ENCODE measurements around the gene LPA. TPM values are rescaled to one million over a fixed set of nuclear protein-coding genes. Genes with fewer than 3 reads are reported as not detected.
A peak's percentile ranks its signal among the peaks of the same experiment; 100 is the strongest.

The LPA gene
- total RNA-seq, 1 experiment from 2014 or later: 0.13 TPM

- DNase-seq: peak; percentile 76
- H3K79me1 ChIP-seq (ENCODE audit: insufficient read depth, low read depth, low read length, poor library complexity, severe bottlenecking): no peaks in the 10 kb centered on the region
- H3K79me2 ChIP-seq (ENCODE audit: insufficient read depth, low read length): no peaks in the 10 kb centered on the region
- no peak overlapping the region for H2BK5ac ChIP-seq (ENCODE audit: insufficient read length, low read length)
- no peak overlapping the region for H2BK12ac ChIP-seq (ENCODE audit: insufficient read length, low read depth, low read length)
- H3K56ac ChIP-seq (ENCODE audit: insufficient read length, low read depth, low read length): no peak overlapping the region
- no peak overlapping the region for H4K5ac ChIP-seq (ENCODE audit: insufficient read length, low read depth, low read length)
- H3K27ac ChIP-seq (ENCODE audit: insufficient read length, low read depth, low read length): no peak overlapping the region
- Mint-ChIP-seq H3K4me3 (no peak overlapping the region), H3K27me3 (ENCODE audit: low read depth) (peaks cover 21% of the 10 kb centered on the region), H3K36me3 (ENCODE audit: insufficient read depth in 1 of 3, low read depth in 3 of 3) (no peaks in the 10 kb centered on the region), H3K27ac (no peak overlapping the region), H3K4me1 (peaks cover under 1 to 3% of the 10 kb centered on the region in 2 experiments), H3K9me3 (peaks cover 2% of the 10 kb centered on the region in 2 experiments; a peak in 3 of 5 replicates)
- peak; percentile 84 for TF ChIP-seq CTCF (conservative IDR thresholded peaks at IDR 0.05)
- no peaks in the 10 kb centered on the region for H3K9me3 ChIP-seq (ENCODE audit: control insufficient read depth, low read depth, low read length)
- H3K4ac ChIP-seq (ENCODE audit: low read depth, low read length): no peak overlapping the region
- H3K4me2 ChIP-seq (ENCODE audit: insufficient read depth, insufficient read length, low read length): no peak overlapping the region
- no peaks in the 10 kb centered on the region for H3K23me2 ChIP-seq (ENCODE audit: insufficient read length, low read depth, low read length, poor library complexity, severe bottlenecking)
- no peak overlapping the region for H2BK120ac ChIP-seq (ENCODE audit: low read depth, low read length, poor library complexity, severe bottlenecking)
- no peak overlapping the region for H2BK15ac ChIP-seq (ENCODE audit: low read depth, low read length)
- no peak overlapping the region for H3K23ac ChIP-seq (ENCODE audit: insufficient read length, low read depth, low read length)
- H3K27me3 ChIP-seq (ENCODE audit: insufficient read depth, low read length): no peaks in the 10 kb centered on the region
- H4K8ac ChIP-seq (replicated peaks; ENCODE audit: insufficient read length, low read depth, low read length): no peak overlapping the region
- no peak overlapping the region for H3K18ac ChIP-seq (ENCODE audit: insufficient read length, low read depth, low read length)
- H2AK5ac ChIP-seq (ENCODE audit: insufficient read length, low read length): no peak overlapping the region
- no peak overlapping the region for H3T11ph ChIP-seq (ENCODE audit: low read length)
- no peaks in the 10 kb centered on the region for H4K20me1 ChIP-seq (ENCODE audit: control insufficient read depth, insufficient read depth, insufficient read length)
- no peaks in the 10 kb centered on the region for H3K4me1 ChIP-seq (ENCODE audit: insufficient read depth, low read length)
- no peak overlapping the region for H4K91ac ChIP-seq (ENCODE audit: insufficient read length, low read depth, low read length)
- H2BK20ac ChIP-seq (ENCODE audit: low read depth, low read length, poor library complexity, severe bottlenecking): no peak overlapping the region
- no peak overlapping the region for H3K9ac ChIP-seq (ENCODE audit: extremely low read depth, insufficient read length, low read length)
- no CpG with 5 or more reads among the region's 9 CpGs for WGBS (ENCODE audit: extremely low coverage, insufficient read length, low lambda C conversion rate)
- H3K14ac ChIP-seq (ENCODE audit: insufficient read depth, low read length): no peak overlapping the region
- H2AFZ ChIP-seq (ENCODE audit: low read length): no peak overlapping the region
These were observed 3.8 kb upstream of the LPA start for GRCh38 chr6:160667639-160668481.

All from H9 (cell line).